ENCODE results near the gene CPNE8.
A peak's percentile ranks its signal among the peaks of the same experiment; 100 is the strongest.

The CPNE8 gene

DNA sequence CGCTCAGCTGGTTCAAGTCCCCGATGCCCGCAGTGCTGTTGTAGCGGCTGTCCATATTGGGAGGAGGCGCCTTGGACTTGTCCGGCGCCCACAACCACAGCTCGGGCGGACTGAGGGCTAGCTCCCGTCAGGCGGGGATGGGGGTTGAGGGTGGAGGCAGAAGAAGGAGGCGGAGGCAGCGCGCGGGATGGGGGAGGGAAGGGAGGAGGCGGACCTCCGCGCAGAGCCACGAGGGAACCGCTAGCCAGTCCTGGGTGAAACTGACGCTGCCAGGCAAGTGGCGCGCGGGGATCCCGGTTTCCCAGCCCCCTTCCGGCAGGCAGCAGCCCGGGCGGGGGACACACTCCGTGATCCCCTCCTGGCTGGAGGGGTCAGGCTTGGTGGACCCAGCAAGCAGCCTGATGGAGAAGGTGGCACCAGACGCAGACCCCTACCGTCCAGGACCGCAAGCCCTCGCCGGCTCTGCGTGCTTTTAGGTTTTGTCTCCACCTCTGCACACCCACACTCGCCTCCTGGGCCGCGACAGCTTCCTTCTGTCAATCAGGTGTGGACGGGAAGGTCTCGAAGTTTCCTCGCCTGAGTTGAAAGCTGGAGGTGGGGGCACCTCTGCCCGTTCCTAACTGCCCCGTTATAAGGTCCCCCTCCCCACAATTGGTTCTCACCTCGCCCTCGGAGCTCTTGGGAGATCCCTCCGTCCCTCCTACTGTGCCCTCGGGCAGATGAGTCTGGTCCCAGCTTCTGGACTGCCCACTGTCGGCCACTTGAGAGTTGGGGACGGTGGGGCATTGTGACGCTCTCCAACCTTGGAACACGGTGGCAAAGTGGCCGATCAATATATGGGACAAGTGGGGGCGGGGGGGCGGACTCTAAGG is at the start of gene CPNE8:
TSS of gene CPNE8 (minus strand) at position 112 of the 872 bp plus-strand sequence. CDS start at position 55, 57 bp downstream.
- no peak for FAIRE-seq

DNA sequence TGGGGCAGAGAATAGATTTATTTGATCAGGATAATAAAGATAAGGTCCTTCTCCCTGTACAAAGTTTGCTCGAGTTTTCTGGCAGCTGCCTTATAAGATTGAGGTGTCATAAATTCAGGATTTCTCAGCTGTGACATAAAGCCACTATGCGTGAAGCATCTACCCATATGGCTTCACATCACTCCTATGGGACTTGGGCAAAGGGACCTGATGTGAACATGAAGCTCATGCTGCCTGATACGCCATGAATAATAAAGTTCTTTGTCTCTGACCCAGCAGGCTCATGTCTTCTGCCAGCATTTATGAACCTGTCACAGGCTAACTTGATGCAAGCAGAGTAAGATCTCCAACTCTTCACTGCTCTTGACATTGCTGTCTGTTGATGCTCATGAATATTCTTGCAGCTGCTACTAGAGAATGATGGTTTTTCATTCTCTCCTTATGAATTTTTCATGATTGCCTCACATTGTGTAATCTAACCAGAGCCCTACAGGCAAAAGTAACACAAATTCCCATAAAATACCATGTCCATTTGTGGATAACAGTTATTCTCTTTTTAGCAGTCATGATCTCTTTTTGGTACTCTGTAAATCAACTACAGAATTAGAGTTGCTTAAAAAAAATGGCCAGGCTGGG is 49.0 kb upstream of the CPNE8 start:
- no peak for FAIRE-seq

DNA sequence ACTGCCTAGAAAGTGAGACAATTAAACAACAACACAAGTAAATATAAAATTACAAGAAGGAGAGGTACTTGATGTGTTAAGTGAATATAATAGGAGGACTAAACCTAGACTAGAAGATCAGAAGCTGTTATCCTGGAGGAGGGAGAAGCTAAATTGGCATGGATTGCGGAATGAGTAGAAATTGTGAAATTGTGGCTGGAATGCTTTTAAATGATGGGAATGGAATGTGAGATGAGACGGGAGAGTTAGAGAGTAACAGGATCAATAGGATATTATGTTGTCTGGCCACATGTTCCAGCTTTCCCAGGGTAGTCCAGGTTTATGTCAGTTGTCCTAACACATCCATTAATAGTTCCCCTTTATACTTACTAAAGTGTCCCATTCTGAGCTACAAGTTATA is 44.0 kb upstream of the CPNE8 start:
- FAIRE-seq: no peak

GRCh38 chr12:38934686-38935085 is 29.3 kb upstream of the CPNE8 start:
- no peak for FAIRE-seq

GRCh38 chr12:38934078-38934584 is 28.7 kb upstream of the CPNE8 start:
- no peak for FAIRE-seq

- FAIRE-seq: no peak
Observed at GRCh38 chr12:38932320-38932719, 26.9 kb upstream of the CPNE8 start.

GRCh38 chr12:38931461-38931860 is 26.1 kb upstream of the CPNE8 start:
- no peak for FAIRE-seq

DNA sequence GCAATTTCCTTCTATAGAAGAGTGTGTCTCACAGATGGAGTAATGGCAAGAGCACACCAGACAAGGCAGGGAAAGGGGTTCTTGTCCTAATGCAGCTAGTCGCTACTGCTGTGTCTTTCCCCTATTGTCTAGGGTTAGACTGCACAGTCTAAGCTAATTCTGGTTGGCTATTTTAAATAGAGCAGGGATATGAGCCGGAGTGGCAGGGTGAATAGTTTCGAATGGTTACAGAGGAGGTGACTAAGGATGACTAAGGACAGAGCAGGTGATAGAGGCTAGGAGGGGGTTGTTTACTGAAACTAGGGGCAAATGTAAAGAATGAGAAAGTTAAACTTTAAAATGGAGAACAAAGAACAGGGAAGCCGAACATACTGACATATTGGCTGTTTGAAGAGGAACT is 25.6 kb upstream of the CPNE8 start:
- FAIRE-seq: no peak

- no peak for FAIRE-seq
Observed at GRCh38 chr12:38926501-38926900, 21.1 kb upstream of the CPNE8 start.

DNA sequence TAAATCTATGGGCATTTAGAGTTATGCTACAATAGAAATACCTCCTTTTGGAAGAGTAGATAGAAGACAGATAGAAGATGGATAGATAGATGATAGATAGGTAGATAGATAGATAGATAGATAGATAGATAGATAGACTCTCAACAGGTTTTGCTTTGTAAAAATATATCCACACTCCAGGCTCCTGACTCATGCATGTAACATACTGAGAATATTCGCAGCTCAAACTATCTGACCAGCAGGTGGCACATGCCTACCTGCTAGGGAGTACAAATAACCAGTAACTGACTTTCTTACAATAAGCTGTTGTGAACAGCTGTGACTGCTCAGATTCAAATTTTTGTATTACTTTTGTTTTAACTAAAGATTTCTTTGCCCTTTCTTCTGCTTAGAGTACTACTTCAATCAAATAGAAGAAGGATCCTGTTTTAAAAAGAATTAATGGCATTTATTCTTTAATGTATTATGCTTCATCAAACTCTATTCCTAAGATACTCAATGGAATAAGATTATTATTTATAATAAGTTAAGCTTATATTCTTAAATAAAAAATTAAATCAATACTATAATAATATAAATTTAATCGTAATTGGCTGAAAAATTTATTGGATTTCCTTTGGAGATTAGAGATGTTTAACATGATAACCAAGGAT is 15.8 kb upstream of the CPNE8 start:
- peak; percentile 3 for FAIRE-seq

- no peak for FAIRE-seq
Observed at GRCh38 chr12:38919191-38919590, 13.8 kb upstream of the CPNE8 start.

DNA sequence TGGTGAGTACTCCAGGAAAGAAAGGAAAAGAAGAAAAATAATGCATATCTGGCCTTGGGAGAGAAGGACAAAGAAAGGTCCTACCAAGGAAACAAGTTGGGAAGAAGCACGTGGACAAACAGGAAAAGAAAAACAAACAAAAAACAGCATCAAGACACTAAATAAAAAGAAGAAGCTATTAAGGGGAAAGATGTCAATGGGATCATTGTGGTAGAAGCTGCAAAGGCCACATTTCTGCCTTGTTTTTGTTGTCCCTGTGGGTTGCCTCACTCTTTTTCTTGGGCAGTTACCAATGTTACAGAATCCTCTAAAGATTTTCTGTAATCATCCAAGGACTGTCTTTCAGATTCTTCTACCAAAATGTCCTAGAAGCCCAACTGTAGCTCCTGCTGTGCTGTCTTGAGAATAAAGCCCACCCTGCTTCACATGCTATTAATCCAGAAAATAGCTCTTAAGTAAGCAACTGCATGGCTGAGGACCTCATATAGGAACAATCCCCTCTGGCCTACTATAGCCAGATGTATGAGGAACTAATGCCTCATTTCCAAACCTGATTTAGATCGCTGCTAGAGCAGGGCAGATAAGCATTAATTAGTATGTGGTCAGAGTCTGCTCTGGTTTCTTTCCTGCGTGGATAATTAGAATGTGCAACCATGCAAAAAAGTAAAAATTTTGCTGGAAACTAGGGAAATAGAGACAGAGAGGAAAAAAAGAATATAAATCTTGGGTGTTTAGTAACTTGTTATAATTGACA is 10.2 kb upstream of the CPNE8 start:
- no peak for FAIRE-seq

- FAIRE-seq: no peak
Observed at GRCh38 chr12:38912116-38912515, 6.7 kb upstream of the CPNE8 start.

DNA sequence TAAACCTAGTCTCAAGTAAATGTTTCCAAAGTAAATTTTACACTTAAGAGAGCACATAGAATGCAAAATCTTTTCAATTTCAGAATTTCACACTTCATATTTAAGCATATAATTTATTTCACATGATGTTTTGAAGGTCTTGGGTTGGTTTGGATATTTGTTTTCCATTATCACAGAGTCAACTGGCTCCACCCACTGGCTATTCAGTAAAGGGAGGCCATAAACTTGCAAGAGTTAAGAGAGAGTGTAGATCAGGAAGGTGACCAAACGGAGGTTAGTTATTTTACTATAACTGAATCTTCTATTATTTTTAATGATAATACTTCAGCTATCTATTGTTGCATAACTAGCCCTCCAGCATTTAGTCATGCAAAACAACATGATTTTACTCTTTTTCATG is 6.2 kb upstream of the CPNE8 start:
- no peak for FAIRE-seq

- no peak for FAIRE-seq
Observed at GRCh38 chr12:38907201-38907923, 2.0 kb upstream of the CPNE8 start.

DNA sequence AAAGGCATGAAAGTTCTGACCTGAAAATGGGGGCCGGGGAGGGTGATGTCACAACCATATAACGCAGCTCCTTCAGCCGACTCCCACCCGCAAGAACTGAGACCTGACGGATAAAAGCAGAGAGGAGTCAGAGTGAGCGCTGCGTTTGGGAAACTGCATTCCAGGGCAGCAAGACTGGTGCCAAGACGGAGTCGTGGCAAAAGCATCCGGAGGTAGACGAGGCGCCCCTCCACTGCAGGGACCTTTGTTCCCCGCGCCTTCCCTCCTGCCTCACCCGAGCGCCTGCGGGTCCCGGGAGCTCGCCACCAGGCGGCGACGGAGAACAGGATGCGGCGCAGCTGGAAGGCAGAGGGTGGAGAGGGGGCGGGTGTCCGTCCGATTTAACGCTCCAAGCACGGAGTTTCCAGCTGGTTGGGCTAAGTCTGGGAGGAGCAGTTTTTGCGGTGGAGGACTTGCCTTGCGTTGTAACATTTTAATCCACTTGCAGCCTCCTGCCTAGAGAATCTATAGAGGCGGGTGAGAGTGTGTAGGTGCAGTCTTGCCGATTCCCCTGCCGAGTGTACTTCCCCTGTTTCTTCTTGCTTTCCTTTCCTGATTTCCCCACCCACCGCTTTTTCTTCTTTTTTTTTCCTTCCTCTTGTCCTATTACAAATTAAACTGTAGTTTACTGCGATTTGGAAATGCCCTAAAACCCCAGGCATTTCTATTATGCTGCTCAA is 1.2 kb upstream of the CPNE8 start:
- no peak for FAIRE-seq

DNA sequence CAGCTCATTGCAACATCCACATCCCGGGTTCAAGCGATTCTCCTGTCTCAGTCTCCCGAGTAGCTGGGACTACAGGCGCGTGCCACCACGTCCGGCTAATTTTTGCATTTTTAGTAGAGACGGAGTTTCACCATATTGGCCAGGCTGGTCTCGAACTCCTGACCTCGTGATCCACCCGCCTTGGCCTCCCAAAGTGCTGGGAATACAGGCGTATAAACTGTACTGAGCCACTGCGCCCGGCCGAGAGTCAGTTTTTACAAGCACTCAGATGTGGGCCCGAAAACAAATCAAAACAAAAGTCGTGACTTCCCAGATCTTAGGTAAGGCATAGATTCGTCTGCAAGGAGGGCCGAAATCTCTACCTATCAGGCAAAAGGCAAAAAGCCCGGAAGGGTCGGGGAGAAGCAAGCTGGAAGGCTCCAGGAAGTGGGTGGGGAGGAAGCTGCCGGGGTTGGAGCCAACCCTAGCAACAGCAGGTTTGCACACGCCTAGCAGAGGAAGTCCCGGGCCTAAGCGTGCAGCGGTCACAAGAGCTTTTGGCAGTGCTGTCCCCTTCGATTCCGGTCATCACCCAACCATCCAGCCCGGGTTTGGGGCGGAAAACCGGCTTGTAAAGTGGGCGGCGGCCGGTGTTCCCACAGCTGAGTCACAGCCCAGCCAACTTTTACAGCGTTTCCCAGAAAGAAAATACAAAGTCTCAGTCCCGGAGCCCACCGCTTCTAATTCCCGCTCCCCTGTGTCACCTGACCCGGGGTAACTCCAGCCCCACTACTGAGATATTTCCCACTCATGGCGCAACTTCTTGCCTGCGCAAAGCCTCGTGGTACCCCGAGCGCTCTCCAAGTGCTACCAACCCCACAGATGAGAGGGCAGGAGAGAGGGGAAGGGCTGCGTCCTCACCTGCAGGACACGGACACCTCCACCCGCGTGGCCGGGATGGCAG is 583 bp downstream of the CPNE8 start:
- FAIRE-seq: peak; percentile 57

GRCh38 chr12:38903596-38903995 is 1.8 kb downstream of the CPNE8 start:
- FAIRE-seq: no peak

- FAIRE-seq: no peak
Observed at GRCh38 chr12:38898001-38898684, 7.2 kb downstream of the CPNE8 start.

- FAIRE-seq: no peak
Observed at GRCh38 chr12:38895446-38895845, 9.9 kb downstream of the CPNE8 start.

Data from G401.6 (cell line).